Ecto neural progenitor cell (in vitro differentiated cells): ENCODE measurements around the gene LUC7L2.
"Not testable (repeated sequence)": the region's sequence is repeated elsewhere in the genome, so short reads cannot be mapped to it uniquely, and the experiment has no call there.

Source experiments
- DNase-seq: peaks from one replicate; pipeline ENCODE4 v3.0.0-alpha.2; 2018; ENCODE audit warnings: low spot score

The LUC7L2 gene

GRCh38 chr7:139446051-139446890 is 86.6 kb downstream of the LUC7L2 start:
- no peak for DNase-seq

GRCh38 chr7:139450851-139451250 is 91.2 kb downstream of the LUC7L2 start:
- DNase-seq: no peak

- DNase-seq: no peak
Observed at GRCh38 chr7:139451638-139452037, 91.9 kb downstream of the LUC7L2 start.

- no peak for DNase-seq
Observed at GRCh38 chr7:139452958-139453672, 93.4 kb downstream of the LUC7L2 start.

- no peak for DNase-seq
Observed at GRCh38 chr7:139453673-139454321, 94.1 kb downstream of the LUC7L2 start.

- no peak for DNase-seq
Observed at GRCh38 chr7:139455789-139456188, 96.1 kb downstream of the LUC7L2 start.

- no peak for DNase-seq
Observed at GRCh38 chr7:139456511-139456910, 96.8 kb downstream of the LUC7L2 start.

GRCh38 chr7:139457153-139457946 is 97.7 kb downstream of the LUC7L2 start:
- no peak for DNase-seq

GRCh38 chr7:139463421-139463820 is 103.7 kb downstream of the LUC7L2 start:
- not testable (repeated sequence) for DNase-seq

- DNase-seq: not testable (repeated sequence)
Observed at GRCh38 chr7:139464511-139464910, 104.8 kb downstream of the LUC7L2 start.

- DNase-seq: not testable (repeated sequence)
Observed at GRCh38 chr7:139465072-139465471, 105.4 kb downstream of the LUC7L2 start.

- not testable (repeated sequence) for DNase-seq
Observed at GRCh38 chr7:139467729-139468128, 108.0 kb downstream of the LUC7L2 start.

- DNase-seq: not testable (repeated sequence)
Observed at GRCh38 chr7:139468281-139468680, 108.6 kb downstream of the LUC7L2 start.

- DNase-seq: no peak
Observed at GRCh38 chr7:139471740-139472353, 112.2 kb downstream of the LUC7L2 start.
